Measurements from ENCODE around the gene RABGAP1.

GRCh38 chr9:123089790-123090189 is 149.0 kb downstream of the RABGAP1 start:
- no peak for TF ChIP-seq EZH2 (IDR thresholded peaks at IDR 0.05; ENCODE audit: insufficient read depth, low read length)
- no peak for TF ChIP-seq CTCF (IDR thresholded peaks at IDR 0.05; ENCODE audit: insufficient read depth, low read depth, low read length)

Data from astrocyte (in vitro differentiated cells and primary cell).